A673 (cell line): ENCODE data around the gene CYP2A7. TPM values are rescaled to one million over a fixed set of nuclear protein-coding genes. Genes with fewer than 3 reads are reported as not detected.
"Not testable (repeated sequence)": the region's sequence is repeated elsewhere in the genome, so short reads cannot be mapped to it uniquely, and the experiment has no call there.

Experiments
- BruUV-seq: library from RNA; stranded (reverse); fragments of 400-500 nt; replicated peaks from 2 replicates; lab custom pipeline; 2021; lab: Mats Ljungman, UMichigan
- CTCF ChIA-PET: fragments of 300-600 bp; sonication (Branson Sonifier 250); formaldehyde crosslinking; loops from one replicate; lab custom pipeline; 2022; ENCODE audit warnings: antibody characterized with exemption; lab: Charles Lee
- POLR2A ChIA-PET: fragments of 300-600 bp; sonication (Branson Sonifier 250); formaldehyde crosslinking; loops from one replicate; lab custom pipeline; 2022; ENCODE audit warnings: antibody characterized with exemption; ENCODE audit not compliant: low non-redundant PET; lab: Charles Lee
- DNase-seq: peaks from one replicate; pipeline ENCODE4 v3.0.0-alpha.2; 2015; ENCODE audit warnings: low spot score
- H3K27ac ChIP-seq: fragments of 200-600 bp; sonication (generic); 2 replicates; pipeline ENCODE4 v1.5.1; 2016; ENCODE audit warnings: mixed run types, low read depth, mild to moderate bottlenecking, mixed read lengths, antibody characterized with exemption, low read length; ENCODE audit not compliant: poor library complexity, severe bottlenecking
- H3K27me3 ChIP-seq: fragments of 200-600 bp; sonication (generic); replicated peaks from 2 replicates; pipeline ENCODE4 v1.6.1; 2017; ENCODE audit warnings: mixed run types, low read depth, mild to moderate bottlenecking, mixed read lengths, antibody characterized with exemption, low read length; ENCODE audit not compliant: insufficient read depth, poor library complexity
- H3K36me3 ChIP-seq: fragments of 200-600 bp; sonication (generic); 2 replicates; pipeline ENCODE4 v1.6.1; 2016; ENCODE audit warnings: mixed run types, mild to moderate bottlenecking, mixed read lengths, antibody characterized with exemption, low read length; ENCODE audit not compliant: insufficient read depth, poor library complexity, severe bottlenecking
- H3K4me1 ChIP-seq: fragments of 200-600 bp; sonication (generic); 2 replicates; pipeline ENCODE4 v1.6.1; 2017; ENCODE audit warnings: mixed run types, mild to moderate bottlenecking, mixed read lengths, antibody characterized with exemption, low read length; ENCODE audit not compliant: insufficient read depth, poor library complexity, severe bottlenecking
- H3K4me3 ChIP-seq: fragments of 200-600 bp; sonication (generic); 2 replicates; pipeline ENCODE4 v1.5.1; 2016; ENCODE audit warnings: low read depth, mixed run types, mild to moderate bottlenecking, mixed read lengths, low read length; ENCODE audit not compliant: poor library complexity, severe bottlenecking
- H3K9me3 ChIP-seq: fragments of 200-600 bp; sonication (generic); 2 replicates; pipeline ENCODE4 v1.6.1; 2016; ENCODE audit warnings: mixed run types, low read depth, mild to moderate bottlenecking, mixed read lengths, antibody characterized with exemption, low read length; ENCODE audit not compliant: poor library complexity, severe bottlenecking
- CTCF ChIP-seq: fragments of 300-800, 200-600 bp; sonication (generic); conservative IDR thresholded peaks from 2 replicates; pipeline ENCODE4 v1.5.1; 2017; ENCODE audit warnings: low read depth, mild to moderate bottlenecking, antibody characterized with exemption, low read length, moderate library complexity, mixed read lengths
- EZH2 ChIP-seq: fragments of 200-600 bp; sonication (generic); IDR thresholded peaks from 2 replicates; pipeline ENCODE4 v1.6.1; 2017; ENCODE audit warnings: borderline replicate concordance, low read depth, mild to moderate bottlenecking, mixed read lengths, antibody characterized with exemption, low read length; ENCODE audit not compliant: poor library complexity, severe bottlenecking
- intact Hi-C: fragments of 100-400 bp; cut with micrococcal nuclease; formaldehyde crosslinking; loops from one replicate; pipeline ENCODE4 v1.10.0; 2022; ENCODE audit not compliant: unreplicated experiment
- total RNA-seq: library from RNA; stranded (reverse); gene quantifications from 2 replicates; pipeline ENCODE4 v1.2.3, GENCODE V29; 2021

CYP2A7 gene
- total RNA-seq, 1 experiment from 2014 or later, result not detected

- no TSS peak for BruUV-seq
- Histone ChIP-seq H3K27ac (no peak overlapping the region), H3K4me1 (no peaks in the 10 kb centered on the region), H3K4me3 (no peak overlapping the region), H3K27me3 (peaks cover under 1% of the 10 kb centered on the region), H3K9me3 (no peaks in the 10 kb centered on the region), H3K36me3 (no peaks in the 10 kb centered on the region)
- ChIA-PET CTCF (no interaction called here), POLR2A (no interaction called here)
- TF ChIP-seq EZH2 (no peak), CTCF (no peak)
- intact Hi-C loops, result no loop called here
- no peak for DNase-seq
These were observed 19.2 kb downstream of the CYP2A7 start for GRCh38 chr19:40862785-40863184.

- POLR2A ChIA-PET, result no interaction called here
- no TSS peak for BruUV-seq
- intact Hi-C loops, result no loop called here
- no peaks in the 10 kb centered on the region for H3K4me1 ChIP-seq
- CTCF ChIA-PET, result no interaction called here
- H3K27me3 ChIP-seq, result no peaks in the 10 kb centered on the region
- no peaks in the 10 kb centered on the region for H3K36me3 ChIP-seq
- H3K27ac ChIP-seq, result no peak overlapping the region
- no peaks in the 10 kb centered on the region for H3K9me3 ChIP-seq
- TF ChIP-seq EZH2, result no peak
- TF ChIP-seq CTCF, result no peak
- no peak overlapping the region for H3K4me3 ChIP-seq
- no peak for DNase-seq
These were observed 19.7 kb downstream of the CYP2A7 start for GRCh38 chr19:40862333-40862732.

- Histone ChIP-seq H3K36me3 (no peaks in the 10 kb centered on the region), H3K27ac (no peak overlapping the region), H3K4me3 (no peak overlapping the region), H3K9me3 (no peaks in the 10 kb centered on the region), H3K4me1 (no peaks in the 10 kb centered on the region), H3K27me3 (no peaks in the 10 kb centered on the region)
- BruUV-seq, result no TSS peak
- no peak for TF ChIP-seq EZH2
- TF ChIP-seq CTCF, result no peak
- POLR2A ChIA-PET, result no interaction called here
- intact Hi-C loops, result no loop called here
- DNase-seq, result no peak
- CTCF ChIA-PET, result no interaction called here
These were observed 23.9 kb downstream of the CYP2A7 start for GRCh38 chr19:40858109-40858508.

GRCh38 chr19:40852467-40853152 lies 29.4 kb downstream of the CYP2A7 start:
- H3K4me3 ChIP-seq, BruUV-seq, intact Hi-C loops, H3K36me3 ChIP-seq, POLR2A ChIA-PET, CTCF ChIA-PET, H3K9me3 ChIP-seq, H3K4me1 ChIP-seq, DNase-seq, H3K27ac ChIP-seq: not testable (repeated sequence)
- peaks cover 11% of the 10 kb centered on the region for H3K27me3 ChIP-seq

GRCh38 chr19:40850277-40850676 lies 31.8 kb downstream of the CYP2A7 start, which contains the start of gene CYP2A6:
TSS of gene CYP2A6 (minus strand) at chr19:40850447. CDS start at chr19:40850426, 21 bp downstream.
- H3K27me3 ChIP-seq, result peaks cover 11% of the 10 kb centered on the region
- H3K9me3 ChIP-seq, H3K27ac ChIP-seq, H3K4me3 ChIP-seq, BruUV-seq, intact Hi-C loops, H3K4me1 ChIP-seq, POLR2A ChIA-PET, H3K36me3 ChIP-seq, CTCF ChIA-PET, DNase-seq: not testable (repeated sequence)
